Measurements from ENCODE around the gene HABP2.
A peak's percentile ranks its signal among the peaks of the same experiment; 100 is the strongest.

HABP2 gene

DNA sequence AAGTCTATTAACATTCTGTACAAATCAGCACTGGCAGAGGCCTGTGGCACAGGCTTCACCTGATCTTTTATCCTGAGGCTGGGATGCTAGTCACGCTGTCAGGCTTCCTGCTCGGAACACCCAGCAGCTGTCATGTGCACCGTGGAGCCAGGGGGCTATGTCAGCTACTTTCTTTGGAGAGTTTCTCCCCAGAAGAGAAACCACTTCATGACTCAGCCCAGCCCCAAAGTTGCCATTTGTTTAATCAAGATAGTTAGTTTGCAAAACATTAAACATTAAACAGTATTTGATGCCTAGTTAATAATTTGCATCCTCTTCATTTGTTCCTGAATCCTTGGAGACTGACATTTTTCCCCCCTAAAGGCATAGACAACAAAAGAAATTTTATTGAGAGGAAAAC is at the start of gene HABP2:
Gene HABP2, plus strand, starts transcription at position 353 of the 400 bp plus-strand sequence. CDS start 69 bp downstream, outside the sequence.
- DNase-seq (ENCODE audit: low read depth) = no peak

DNA sequence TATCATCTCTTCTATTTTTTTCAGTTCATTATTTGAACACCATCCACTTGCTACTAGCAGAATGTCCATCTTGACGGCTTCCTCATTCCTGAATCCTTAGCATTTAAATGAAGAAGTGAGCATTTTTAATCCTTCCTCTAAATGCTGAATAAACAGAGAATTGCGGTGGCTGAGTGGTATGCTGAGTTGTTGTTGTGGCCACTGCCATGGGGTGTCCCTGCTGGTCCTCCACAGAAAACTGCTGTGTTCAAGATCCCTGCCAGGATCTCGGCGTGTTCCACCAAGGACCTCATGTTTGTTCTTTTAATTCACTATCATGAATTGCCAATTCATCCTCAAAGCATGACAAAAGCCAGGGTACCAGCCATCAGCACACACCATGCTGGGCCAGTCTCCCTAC is 48.9 kb upstream of the HABP2 start:
- DNase-seq (ENCODE audit: low read depth) = no peak

DNA sequence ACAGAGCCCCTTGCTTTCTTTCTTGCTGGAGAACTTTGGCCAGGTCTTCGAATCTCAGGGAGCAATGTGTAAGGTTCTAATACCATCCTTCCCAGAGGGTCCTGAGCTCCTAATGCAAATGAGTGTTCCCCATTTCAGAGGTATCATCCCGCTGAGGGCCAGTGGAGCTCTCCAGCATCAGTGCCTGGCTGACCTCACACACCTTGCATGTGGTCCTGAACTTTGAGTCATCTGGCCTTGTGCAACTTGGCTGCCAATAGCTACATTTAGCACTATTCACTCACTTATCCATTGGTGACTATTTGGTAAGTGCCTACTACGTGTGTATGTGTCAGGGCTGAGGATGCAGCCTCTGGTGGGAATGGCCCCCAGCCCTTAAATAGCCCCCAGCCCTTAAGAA is 48.4 kb upstream of the HABP2 start:
- DNase-seq (ENCODE audit: low read depth) = no peak

DNA sequence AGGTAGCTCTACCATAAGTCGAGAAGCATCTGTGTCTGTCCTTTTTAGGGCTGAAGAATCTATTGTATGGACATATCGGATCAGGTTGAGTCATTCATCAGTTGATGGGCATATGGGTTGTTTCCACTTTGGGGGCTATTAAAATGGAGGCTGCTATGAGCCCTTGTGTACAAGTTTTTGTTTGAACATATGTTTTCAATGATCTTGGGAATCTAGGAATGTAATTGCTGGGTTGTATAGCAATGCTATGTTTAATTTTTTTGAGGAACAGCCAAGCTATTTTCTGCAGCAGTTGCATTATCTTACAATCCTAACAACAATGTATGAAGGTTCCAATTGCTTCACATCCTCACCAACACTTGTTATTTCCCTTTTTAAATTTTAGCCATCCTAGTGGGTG is 46.4 kb upstream of the HABP2 start:
- DNase-seq (ENCODE audit: low read depth) = no peak

DNA sequence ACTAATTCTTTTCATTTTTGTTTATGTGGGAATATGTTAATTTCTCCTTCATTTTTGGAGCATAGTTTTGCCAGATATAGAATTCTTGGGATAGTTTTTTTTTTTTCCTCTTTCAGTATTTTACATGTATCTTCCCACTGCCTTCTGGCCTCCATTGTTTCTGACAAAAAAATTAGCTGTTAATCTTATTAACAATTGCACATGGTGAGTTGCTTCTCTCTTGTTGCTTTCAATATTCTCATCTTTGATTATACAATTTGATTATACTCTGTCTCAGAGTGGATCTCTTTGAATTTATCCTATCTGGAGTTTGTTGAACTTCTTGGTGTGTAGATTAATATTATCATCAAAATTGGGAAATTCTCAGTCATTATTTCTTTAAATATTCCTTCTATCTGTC is 41.4 kb upstream of the HABP2 start:
- DNase-seq (ENCODE audit: low read depth) = no peak

GRCh38 chr10:113515161-113515560 is 37.7 kb upstream of the HABP2 start:
- no peak for DNase-seq (ENCODE audit: low read depth)

DNA sequence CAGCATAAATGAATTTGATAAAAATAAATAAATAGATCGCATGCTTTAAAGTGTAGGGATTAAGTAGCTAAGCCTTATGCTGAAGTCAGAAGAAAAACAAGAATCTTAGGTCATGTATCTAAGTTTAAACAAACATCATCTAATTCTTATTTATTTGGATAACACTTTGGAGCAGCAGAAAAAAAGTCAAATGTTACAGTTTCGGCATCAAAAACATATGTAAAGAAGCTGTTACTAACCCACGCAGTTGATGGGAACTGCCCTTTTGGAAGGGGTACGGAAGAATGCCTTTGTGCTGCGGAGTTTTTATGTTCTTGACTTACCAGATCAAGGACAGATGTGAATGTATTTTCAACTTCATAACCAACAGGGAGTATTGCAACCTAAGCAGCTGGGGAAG is 37.3 kb upstream of the HABP2 start:
- no peak for DNase-seq (ENCODE audit: low read depth)

- DNase-seq (ENCODE audit: low read depth) = no peak
Observed at GRCh38 chr10:113516061-113516460, 36.8 kb upstream of the HABP2 start.

- no peak for DNase-seq (ENCODE audit: low read depth)
Observed at GRCh38 chr10:113517165-113517900, 35.5 kb upstream of the HABP2 start.

DNA sequence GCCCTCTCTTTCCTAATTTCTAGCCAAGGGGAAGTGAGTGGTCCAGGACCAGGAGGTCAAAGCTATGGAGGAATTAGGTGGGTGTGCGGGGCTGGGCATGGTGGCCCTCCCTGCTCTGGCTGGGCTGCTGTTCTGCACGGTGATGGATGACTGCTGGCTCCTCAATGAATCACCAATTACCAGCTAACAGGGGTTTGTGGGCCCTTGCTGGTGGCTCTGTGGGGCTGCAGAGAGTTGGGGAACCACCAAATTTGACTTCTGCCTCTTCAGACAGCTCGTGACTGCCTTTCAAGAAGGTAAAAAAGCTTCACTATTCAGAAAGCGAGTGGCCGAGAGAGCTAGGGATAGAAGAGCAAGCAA is 35.0 kb upstream of the HABP2 start:
- DNase-seq (ENCODE audit: low read depth) = no peak

GRCh38 chr10:113518415-113518814 is 34.4 kb upstream of the HABP2 start:
- DNase-seq (ENCODE audit: low read depth) = no peak

DNA sequence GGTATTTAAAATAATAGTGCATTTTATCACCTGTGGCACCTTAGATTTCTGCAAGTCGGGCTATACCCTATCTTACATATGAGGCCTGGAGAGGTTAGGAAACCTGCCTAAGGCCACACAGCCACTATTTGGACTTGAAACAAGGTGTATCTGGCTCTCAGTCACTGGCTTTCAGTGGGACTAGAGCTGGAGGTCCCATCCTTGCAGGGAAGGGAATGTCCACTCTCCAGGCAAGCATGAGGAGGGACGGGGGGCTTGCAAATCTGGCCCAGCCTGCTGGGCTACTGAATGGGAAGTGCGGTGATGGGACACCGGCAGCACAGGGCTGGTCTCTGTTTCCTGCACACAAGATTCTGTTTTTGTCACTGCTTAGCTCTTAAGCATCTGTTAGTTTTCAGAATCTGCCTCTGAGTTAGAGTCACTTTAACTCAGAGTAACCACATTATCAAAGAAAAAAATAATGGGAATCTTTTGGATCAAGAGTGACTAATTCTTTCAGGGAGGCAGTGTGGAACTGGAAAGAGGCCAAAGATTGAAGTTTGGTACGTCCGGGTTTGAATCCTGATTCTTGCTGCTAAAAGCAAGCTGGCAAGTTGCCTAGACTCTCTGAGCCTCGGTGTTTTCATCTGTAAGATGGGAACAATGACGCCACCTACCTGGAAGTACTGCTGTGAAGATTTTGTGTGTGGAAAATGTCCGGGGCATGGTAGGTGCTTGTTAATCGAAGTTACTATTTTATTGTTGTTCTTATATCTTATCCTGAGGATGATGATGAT is 33.8 kb upstream of the HABP2 start:
- DNase-seq (ENCODE audit: low read depth) = no peak

- no peak for DNase-seq (ENCODE audit: low read depth)
Observed at GRCh38 chr10:113519681-113520115, 33.2 kb upstream of the HABP2 start.

DNA sequence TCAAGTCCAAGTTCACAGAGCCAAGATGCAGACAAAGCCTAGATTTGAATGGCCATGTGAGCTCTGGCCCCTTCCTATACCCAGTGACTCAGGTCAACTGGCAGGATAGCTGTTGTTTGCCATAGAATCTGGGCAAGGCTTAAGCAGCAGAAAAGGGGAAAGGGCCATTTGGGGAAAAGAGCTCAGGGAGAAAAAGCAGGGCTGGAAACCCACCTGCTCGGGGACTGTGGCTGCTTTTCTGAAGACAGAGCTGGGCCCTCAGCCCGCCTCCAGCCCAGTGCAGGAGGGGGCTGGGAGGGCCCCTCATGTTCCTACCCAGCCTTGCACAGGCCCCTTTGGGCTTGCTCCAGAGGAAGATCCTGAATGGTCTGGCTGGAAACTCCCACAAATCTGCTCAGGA is 32.6 kb upstream of the HABP2 start:
- DNase-seq (ENCODE audit: low read depth) = no peak

- peak; percentile 67 for DNase-seq (ENCODE audit: low read depth)
Observed at GRCh38 chr10:113520690-113521474, 32.0 kb upstream of the HABP2 start.

GRCh38 chr10:113521475-113521795 is 31.4 kb upstream of the HABP2 start:
- DNase-seq (ENCODE audit: low read depth) = no peak

GRCh38 chr10:113522460-113522859 is 30.4 kb upstream of the HABP2 start:
- DNase-seq (ENCODE audit: low read depth) = no peak

GRCh38 chr10:113523071-113523470 is 29.8 kb upstream of the HABP2 start:
- DNase-seq (ENCODE audit: low read depth) = no peak

DNA sequence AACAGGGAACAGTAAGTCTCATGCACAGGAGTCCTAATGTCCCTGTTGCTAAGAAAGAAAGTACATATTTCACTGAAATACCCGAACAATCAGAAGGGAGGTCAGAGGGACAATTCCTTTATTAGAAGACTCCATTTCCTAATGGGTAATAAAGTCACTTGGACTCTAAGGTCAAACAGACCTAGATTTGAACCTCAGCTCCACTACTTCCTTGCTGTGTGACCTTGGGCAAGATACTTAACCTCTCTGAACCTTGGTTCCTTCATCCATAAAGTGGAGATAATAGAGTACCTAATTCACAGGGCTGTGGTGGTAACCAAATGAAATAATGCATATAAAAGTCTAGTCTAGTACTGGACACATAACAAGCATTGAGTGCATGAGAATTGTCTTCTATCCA is 29.2 kb upstream of the HABP2 start:
- DNase-seq (ENCODE audit: low read depth) = no peak

DNA sequence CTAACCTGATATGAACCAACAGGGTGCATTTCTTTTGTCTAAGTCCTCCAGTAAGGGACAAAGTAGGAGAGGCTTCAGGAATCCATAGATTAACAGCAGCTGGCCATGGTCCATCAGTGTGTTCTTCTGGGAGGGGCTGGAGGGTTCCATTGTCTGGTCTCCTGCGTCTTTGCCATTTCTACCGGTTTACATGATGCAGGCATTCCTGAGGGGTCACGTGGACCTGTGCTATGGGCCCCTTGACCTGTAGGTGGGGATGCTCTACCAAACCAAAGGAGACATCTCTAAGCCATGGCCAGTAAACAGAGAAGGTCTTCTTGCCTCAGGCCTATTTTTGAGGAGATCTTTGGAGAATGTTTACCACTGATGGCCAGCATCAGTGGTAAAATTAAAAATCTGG is 28.7 kb upstream of the HABP2 start:
- no peak for DNase-seq (ENCODE audit: low read depth)

GRCh38 chr10:113524539-113525490 is 28.0 kb upstream of the HABP2 start:
- DNase-seq (ENCODE audit: low read depth) = peak; percentile 25

GRCh38 chr10:113525713-113526112 is 27.1 kb upstream of the HABP2 start:
- DNase-seq (ENCODE audit: low read depth) = no peak

All from GM04504 (cell line).